K562 (cell line): Measurements from ENCODE around the gene FPGS. TPM values are rescaled to one million over a fixed set of nuclear protein-coding genes. Genes with fewer than 3 reads are reported as not detected.

Source experiments
- ATAC-seq: fragments of 200-7000 bp; cut with Tn5 transposase; 3 replicates; pipeline ENCODE4 v1.9.1; 2020; ENCODE audit warnings: moderate library complexity
- BruUV-seq: library from RNA; stranded (reverse); fragments of 400-500 nt; replicated peaks from 2 replicates; lab custom pipeline; 2021; lab: Mats Ljungman, UMichigan
- CTCF ChIA-PET: fragments of 300-600 bp; formaldehyde crosslinking; extraction: SDS; loops from one replicate; lab custom pipeline; 2021; ENCODE audit warnings: low intra/inter-chr PET ratio; lab: Yijun Ruan, JAX
- POLR2A ChIA-PET: fragments of 300-600, 350-650 bp; sonication (Branson Sonifier 250); formaldehyde crosslinking; extraction: SDS; loops from one replicate; lab custom pipeline; 2021; ENCODE audit warnings: antibody characterized with exemption, inconsistent platforms; lab: Yijun Ruan, JAX
- DNase-seq, 4 experiments: peaks; one replicate each; pipeline versions ENCODE4 v3.0.0 to v3.0.0-alpha.2; 2011 to 2018; ENCODE audit warnings: low spot score in 3 of 4, mixed read lengths in 3 of 4; ENCODE audit errors: extremely low read depth in 1 of 4
- FAIRE-seq: peaks from 2 replicates; lab custom pipeline; 2011; peaks lifted over from hg19 to GRCh38; lab: Jason Lieb, UNC
- H2AFZ ChIP-seq: 2 replicates; pipeline ENCODE4 v1.6.0; 2011; ENCODE audit warnings: low read depth, low read length, control low read depth, inconsistent platforms
- H3K27ac ChIP-seq: fragments of 200-600 bp; 3 replicates; pipeline ENCODE4 v1.8.0; 2011; ENCODE audit warnings: low read depth, mild to moderate bottlenecking, control low read depth, inconsistent platforms, low read length, moderate library complexity, mixed read lengths; ENCODE audit errors: extremely low read depth
- H3K27me3 ChIP-seq, 2 experiments: fragments of 300-600 bp in 1 of 2; 2 replicates in 1 of 2; 3 replicates in 1 of 2; pipeline versions ENCODE4 v1.6.0 to v1.8.0; 2011; ENCODE audit warnings: inconsistent platforms in 2 of 2, low read length in 2 of 2, mild to moderate bottlenecking in 1 of 2, mixed read lengths in 1 of 2, moderate library complexity in 1 of 2; ENCODE audit not compliant: control insufficient read depth in 2 of 2, insufficient read depth in 2 of 2
- H3K36me3 ChIP-seq: fragments of 300-600 bp; 3 replicates; pipeline ENCODE4 v1.8.0; 2011; ENCODE audit warnings: mild to moderate bottlenecking, low read length, inconsistent platforms; ENCODE audit not compliant: control insufficient read depth, insufficient read depth
- H3K4me1 ChIP-seq, 2 experiments: fragments of 200-600 bp in 1 of 2; replicated peaks in 1 of 2; 2 replicates in 1 of 2; 3 replicates in 1 of 2; pipeline versions ENCODE4 v1.5.1 to v1.8.0; 2011; ENCODE audit warnings: inconsistent platforms in 2 of 2, low read length in 2 of 2, mild to moderate bottlenecking in 1 of 2, mixed read lengths in 1 of 2, moderate library complexity in 1 of 2; ENCODE audit not compliant: control insufficient read depth in 2 of 2, insufficient read depth in 2 of 2
- H3K4me2 ChIP-seq: 2 replicates; pipeline ENCODE4 v1.6.1; 2011; ENCODE audit warnings: low read length, control low read depth, inconsistent platforms, mixed read lengths; ENCODE audit not compliant: insufficient read depth
- H3K4me3 ChIP-seq: fragments of 200-600 bp; sonication (generic), shearing (Covaris generic); 2 replicates; pipeline ENCODE4 v1.5.1; 2016; ENCODE audit warnings: control low read depth, inconsistent platforms
- H3K79me2 ChIP-seq: fragments of 200-600 bp; 3 replicates; pipeline ENCODE4 v1.8.0; 2011; ENCODE audit warnings: low read length, inconsistent platforms; ENCODE audit not compliant: control insufficient read depth, insufficient read depth
- H3K9ac ChIP-seq, 2 experiments: 2 replicates each; pipeline versions ENCODE4 v1.6.0 to v1.6.1; 2011; ENCODE audit warnings: low read depth in 2 of 2, low read length in 2 of 2, control low read depth in 1 of 2, inconsistent platforms in 1 of 2, mild to moderate bottlenecking in 1 of 2, mixed read lengths in 1 of 2; ENCODE audit not compliant: insufficient read depth in 1 of 2
- H3K9me1 ChIP-seq: one replicate; pipeline ENCODE4 v1.6.0; 2011; ENCODE audit warnings: inconsistent platforms, mild to moderate bottlenecking, low read length, moderate library complexity; ENCODE audit not compliant: control insufficient read depth, insufficient read depth
- H3K9me3 ChIP-seq: replicated peaks from 2 replicates; pipeline ENCODE4 v1.5.1; 2011; ENCODE audit warnings: low read depth, low read length, inconsistent platforms; ENCODE audit not compliant: control insufficient read depth, insufficient read depth
- H4K20me1 ChIP-seq: replicated peaks from 2 replicates; pipeline ENCODE4 v1.6.1; 2011; ENCODE audit warnings: low read length, inconsistent platforms, mixed read lengths; ENCODE audit not compliant: control insufficient read depth, insufficient read depth
- PRPF4 ChIP-seq: fragments of 200-400 bp; formaldehyde crosslinking; IDR thresholded peaks from one replicate; pipeline ENCODE4 v1.6.1; 2017; ENCODE audit warnings: low read length, low read depth, mild to moderate bottlenecking; ENCODE audit not compliant: insufficient read depth, poor library complexity, severe bottlenecking
- RBM25 ChIP-seq: fragments of 200-400 bp; formaldehyde crosslinking; IDR thresholded peaks from 2 replicates; pipeline ENCODE4 v1.6.1; 2018; ENCODE audit warnings: low read length, low read depth, moderate library complexity; ENCODE audit not compliant: severe bottlenecking
- ZNF121 ChIP-seq: sonication (generic); formaldehyde crosslinking; conservative IDR thresholded peaks from 2 replicates; pipeline ENCODE4 v1.8.0; 2022; ENCODE audit warnings: missing genetic modification reagents
- ZNF407 ChIP-seq: fragments of 450-650 bp; IDR thresholded peaks from 2 replicates; pipeline ENCODE4 v1.6.1; 2016; ENCODE audit warnings: low read depth
- WGBS: fragments of 100-300 bp; shearing (Covaris generic); methylation state at CpG from one replicate; pipeline ENCODE4 v1.1.6; 2016; ENCODE audit warnings: low coverage, mixed read lengths; ENCODE audit not compliant: insufficient coverage; ENCODE audit errors: missing lambda C conversion rate; 5-methylcytosine and 5-hydroxymethylcytosine counted together
- in situ Hi-C: fragments of 300-500 bp; cut with MboI; formaldehyde crosslinking; loops from 4 replicates; pipeline ENCODE4 v1.15.0; 2018; ENCODE audit warnings: inconsistent platforms, mixed read lengths
- intact Hi-C: fragments of 100-400 bp; cut with micrococcal nuclease; formaldehyde crosslinking; loops from 2 replicates; pipeline ENCODE4 v1.14.2; 2022
- polyA plus RNA-seq, 8 experiments: library from polyadenylated mRNA; depleted of rRNA in 4 of 8; stranded (reverse) in 5 of 8; unstranded in 3 of 8; fragments of >200 nt; fragmentation: Nextera tagmentation in 2 of 8; fragmentation: Illumina TruSeq in 1 of 8; extraction: Ambion mirVana in 2 of 8; extraction: Trizol in 1 of 8; gene quantifications; 2 replicates each; pipeline versions ENCODE4 v1.2.1 to v1.2.3, GENCODE V29; 2011 to 2014; ENCODE audit warnings: inconsistent platforms in 1 of 8, missing spikeins in 1 of 8
- total RNA-seq, 7 experiments: library from RNA; depleted of rRNA in 6 of 7; stranded (reverse); fragments of >200 nt in 6 of 7; fragmentation: Illumina TruSeq in 2 of 7; extraction: Trizol in 2 of 7; gene quantifications; 2 replicates each; pipeline versions ENCODE4 v1.2.1 to v1.2.3, GENCODE V29; 2011 to 2021; ENCODE audit warnings: low replicate concordance in 1 of 7

FPGS gene
- total and polyA plus RNA-seq, 9 of the 15 experiments (the other 6 are each of a cell fraction or from before 2014, with no cell fraction given): 0.84 to 86.4 (median 59.2) TPM

- 70% methylated on average over 12 of the region's 12 CpGs for WGBS
- Histone ChIP-seq H3K79me2 (no peaks in the 10 kb centered on the region), H3K27ac (peak overlapping the region; percentile 25; the same call in 1 of the 3 replicates), H3K27me3 (no peaks in the 10 kb centered on the region), H3K9me3 (peaks cover 17% of the 10 kb centered on the region), H3K4me3 (no peak overlapping the region), H4K20me1 (no peaks in the 10 kb centered on the region), H3K36me3 (no peaks in the 10 kb centered on the region), H3K9ac (no peak overlapping the region), H3K4me2 (0 out of 2 replicates have a peak overlapping the region, but pooled peaks have one; percentile 3), H3K4me1 (peaks cover 23 to 27% of the 10 kb centered on the region in 2 experiments), H3K9me1 (peaks cover 3% of the 10 kb centered on the region), H2AFZ (no peak overlapping the region)
- ChIA-PET CTCF (no interaction called here), POLR2A (no interaction called here)
- FAIRE-seq (no peak), DNase-seq (no peak), ATAC-seq (no peak)
- intact Hi-C loops: no loop called here
- no TSS peak for BruUV-seq
- in situ Hi-C loops: no loop called here
- TF ChIP-seq ZNF121 (peak; percentile 98), RBM25 (peak; percentile 52), ZNF407 (no peak), PRPF4 (no peak)
Measured at GRCh38 chr9:127847833-127848755, 45.4 kb downstream of the FPGS start.
